ENCODE measurements around the gene KLHL7.

KLHL7 gene

DNA sequence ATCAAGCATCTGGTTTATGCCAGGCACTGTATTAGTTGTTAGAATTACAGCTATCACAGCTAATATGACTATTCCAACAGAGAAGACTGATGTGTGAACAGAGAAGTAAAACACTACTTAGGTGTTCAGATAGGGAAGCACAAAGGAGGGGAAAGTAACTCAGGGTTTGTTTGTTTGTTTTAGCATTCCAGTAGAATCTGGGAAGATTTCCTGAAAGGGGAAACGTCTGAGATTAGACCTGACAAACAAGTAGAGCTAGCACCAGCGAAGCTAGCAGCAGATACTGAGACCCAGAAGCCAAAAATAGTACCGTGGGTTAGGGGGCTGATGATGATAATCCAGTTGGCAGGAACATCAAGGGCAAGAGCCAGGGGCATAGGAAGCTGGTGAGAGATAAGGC is 28.8 kb upstream of the KLHL7 start:
- DNase-seq: no peak
- TF ChIP-seq, protein P1, sequence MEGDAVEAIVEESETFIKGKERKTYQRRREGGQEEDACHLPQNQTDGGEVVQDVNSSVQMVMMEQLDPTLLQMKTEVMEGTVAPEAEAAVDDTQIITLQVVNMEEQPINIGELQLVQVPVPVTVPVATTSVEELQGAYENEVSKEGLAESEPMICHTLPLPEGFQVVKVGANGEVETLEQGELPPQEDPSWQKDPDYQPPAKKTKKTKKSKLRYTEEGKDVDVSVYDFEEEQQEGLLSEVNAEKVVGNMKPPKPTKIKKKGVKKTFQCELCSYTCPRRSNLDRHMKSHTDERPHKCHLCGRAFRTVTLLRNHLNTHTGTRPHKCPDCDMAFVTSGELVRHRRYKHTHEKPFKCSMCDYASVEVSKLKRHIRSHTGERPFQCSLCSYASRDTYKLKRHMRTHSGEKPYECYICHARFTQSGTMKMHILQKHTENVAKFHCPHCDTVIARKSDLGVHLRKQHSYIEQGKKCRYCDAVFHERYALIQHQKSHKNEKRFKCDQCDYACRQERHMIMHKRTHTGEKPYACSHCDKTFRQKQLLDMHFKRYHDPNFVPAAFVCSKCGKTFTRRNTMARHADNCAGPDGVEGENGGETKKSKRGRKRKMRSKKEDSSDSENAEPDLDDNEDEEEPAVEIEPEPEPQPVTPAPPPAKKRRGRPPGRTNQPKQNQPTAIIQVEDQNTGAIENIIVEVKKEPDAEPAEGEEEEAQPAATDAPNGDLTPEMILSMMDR (IDR thresholded peaks at IDR 0.05; ENCODE audit: low read depth, low read length): no peak
- Histone ChIP-seq H3K27me3 (peaks cover 14% of the 10 kb centered on the region), H3K36me3 (no peaks in the 10 kb centered on the region), H3K4me1 (no peaks in the 10 kb centered on the region), H3K4me3 (ENCODE audit: low read depth, low read length) (no peak overlapping the region), H3K9me3 (no peaks in the 10 kb centered on the region)

DNA sequence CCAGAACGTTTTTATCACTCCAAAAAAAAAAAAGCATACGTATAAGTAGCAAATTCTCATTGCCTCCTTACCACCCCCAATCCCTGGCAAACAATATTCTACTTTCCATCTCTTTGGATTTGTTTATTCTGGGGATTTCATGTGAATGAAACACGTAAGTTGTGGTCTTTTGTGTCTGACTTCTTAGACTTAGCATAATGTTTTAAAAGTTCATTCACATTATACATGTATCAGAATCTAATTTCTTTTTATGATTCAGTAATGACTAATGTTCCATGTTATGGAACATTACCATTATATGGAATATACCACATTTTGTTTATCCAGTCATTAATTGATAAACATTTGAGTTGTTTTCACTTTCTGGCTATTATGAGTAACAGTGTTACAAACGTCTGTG is 12.5 kb upstream of the KLHL7 start:
- TF ChIP-seq, protein P1 (IDR thresholded peaks at IDR 0.05; ENCODE audit: low read depth, low read length): no peak
- DNase-seq: no peak

DNA sequence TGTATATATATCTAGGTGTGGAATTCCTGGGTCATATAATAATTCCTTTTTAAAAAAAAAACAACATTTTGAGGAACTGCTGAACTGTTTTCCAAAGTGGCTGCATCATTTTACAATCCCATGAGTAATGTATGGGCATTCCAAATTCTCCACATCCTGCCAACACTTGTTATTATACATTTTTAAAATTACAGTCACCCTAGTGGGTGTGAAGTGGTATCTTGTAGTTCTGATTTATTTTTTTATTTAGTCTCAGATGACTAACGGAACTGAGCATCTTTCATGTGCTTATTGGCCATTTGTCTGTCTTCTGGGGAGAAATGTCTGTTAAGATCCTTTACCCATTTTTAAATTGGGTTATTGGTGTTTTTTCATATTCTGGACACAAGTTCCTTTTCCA is 12.0 kb upstream of the KLHL7 start:
- Histone ChIP-seq H3K4me1 (no peaks in the 10 kb centered on the region), H3K9me3 (no peaks in the 10 kb centered on the region), H3K27me3 (peaks cover 31% of the 10 kb centered on the region), H3K4me3 (ENCODE audit: low read depth, low read length) (no peak overlapping the region), H3K36me3 (no peaks in the 10 kb centered on the region)
- TF ChIP-seq, protein P1 (IDR thresholded peaks at IDR 0.05; ENCODE audit: low read depth, low read length): no peak
- no peak for DNase-seq

More for the DNA sequence above, 12.5 kb upstream of the KLHL7 start:
- Histone ChIP-seq H3K27me3 (peaks cover 35% of the 10 kb centered on the region), H3K9me3 (no peaks in the 10 kb centered on the region), H3K4me1 (no peaks in the 10 kb centered on the region), H3K4me3 (ENCODE audit: low read depth, low read length) (no peak overlapping the region), H3K36me3 (no peaks in the 10 kb centered on the region)

DNA sequence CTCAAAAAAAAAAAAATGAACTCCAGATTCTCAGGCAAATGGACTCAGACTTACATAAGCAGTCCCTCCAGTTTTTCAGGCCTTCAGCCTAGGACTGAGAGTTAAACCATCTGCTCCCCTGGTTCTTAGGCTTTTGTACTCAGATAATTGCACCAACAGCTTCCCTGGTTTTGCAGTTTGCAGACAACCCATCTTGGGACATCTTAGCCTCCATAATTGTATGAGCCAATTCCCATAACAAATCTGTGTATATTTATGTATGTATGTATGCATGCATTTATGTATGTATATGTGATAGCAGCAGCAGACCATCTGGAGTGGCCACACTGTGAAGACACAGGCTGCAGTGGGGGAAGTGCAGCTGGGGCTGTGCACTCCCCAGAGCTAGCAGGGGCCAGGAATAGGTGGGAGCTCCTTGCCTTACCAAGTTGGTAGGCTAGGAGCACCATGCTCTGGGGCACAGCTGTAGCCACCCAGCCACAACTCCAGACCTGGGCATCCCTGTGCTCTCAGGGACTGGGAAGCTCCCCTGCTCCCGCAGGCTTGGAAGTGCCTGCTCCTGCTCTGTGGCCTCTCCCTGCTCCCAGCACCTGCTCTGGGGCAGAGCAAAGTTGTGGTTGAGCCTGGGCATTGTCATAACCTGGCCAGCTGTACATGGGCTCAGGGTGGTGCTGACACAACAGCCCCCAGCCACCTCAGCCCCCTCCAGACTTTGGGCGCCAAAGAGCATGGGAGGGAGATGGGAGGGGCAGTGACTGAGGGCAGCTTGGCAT is 8.9 kb upstream of the KLHL7 start:
- TF ChIP-seq, protein P1 (IDR thresholded peaks at IDR 0.05; ENCODE audit: low read depth, low read length): no peak
- Histone ChIP-seq H3K36me3 (no peaks in the 10 kb centered on the region), H3K4me1 (no peaks in the 10 kb centered on the region), H3K27me3 (peaks cover 14% of the 10 kb centered on the region), H3K9me3 (no peaks in the 10 kb centered on the region), H3K4me3 (ENCODE audit: low read depth, low read length) (no peak overlapping the region)
- DNase-seq: no peak

DNA sequence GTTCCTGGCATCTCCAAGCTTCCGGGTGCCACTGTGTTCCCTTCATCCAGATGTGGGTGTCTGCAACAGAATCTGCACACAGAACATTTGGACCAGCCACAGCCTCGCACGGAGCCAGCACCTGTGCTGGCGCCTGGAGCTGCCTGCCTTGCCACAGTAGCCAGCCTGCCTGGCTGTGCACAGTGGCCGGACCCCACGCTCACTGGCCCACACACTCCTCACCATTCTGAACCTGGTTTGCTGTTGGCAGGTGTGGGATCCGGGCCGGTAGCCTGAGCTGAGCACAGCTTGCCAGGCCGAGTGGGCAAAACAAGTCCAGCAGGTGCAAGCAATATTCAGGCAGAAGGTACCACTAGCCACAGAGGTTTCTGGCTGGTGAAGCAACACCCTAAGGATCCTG is 7.6 kb upstream of the KLHL7 start:
- Histone ChIP-seq H3K27me3 (peaks cover 6% of the 10 kb centered on the region), H3K36me3 (no peaks in the 10 kb centered on the region), H3K9me3 (no peaks in the 10 kb centered on the region; the same call in 1 of the 2 replicates), H3K4me1 (no peaks in the 10 kb centered on the region), H3K4me3 (ENCODE audit: low read depth, low read length) (no peak overlapping the region)
- no peak for DNase-seq
- TF ChIP-seq, protein P1 (IDR thresholded peaks at IDR 0.05; ENCODE audit: low read depth, low read length): no peak

DNA sequence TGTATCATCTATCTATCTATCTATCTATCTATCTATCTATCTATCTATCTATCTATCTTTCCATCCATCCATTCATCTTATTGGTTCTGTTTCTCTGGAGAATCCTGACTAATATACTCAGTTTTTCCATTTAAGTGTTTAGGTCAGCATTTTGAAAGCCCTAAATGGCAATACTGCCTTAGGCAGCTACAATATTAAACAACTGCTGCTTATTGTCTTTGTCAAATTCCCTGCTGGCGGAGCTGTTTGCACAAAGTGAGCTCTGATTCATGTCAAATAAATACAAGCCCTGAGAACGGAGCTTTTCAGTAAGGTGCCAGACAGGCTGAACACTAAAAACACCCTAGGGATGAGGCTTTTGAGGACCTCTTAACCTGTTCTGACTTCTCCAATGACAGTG is 7.1 kb upstream of the KLHL7 start:
- no peaks in the 10 kb centered on the region; the same call in 1 of the 2 replicates for H3K9me3 ChIP-seq
- TF ChIP-seq, protein P1 (IDR thresholded peaks at IDR 0.05; ENCODE audit: low read depth, low read length): no peak
- no peak overlapping the region for H3K4me3 ChIP-seq (ENCODE audit: low read depth, low read length)
- H3K27me3 ChIP-seq: peaks cover 6% of the 10 kb centered on the region
- H3K4me1 ChIP-seq: no peaks in the 10 kb centered on the region
- H3K36me3 ChIP-seq: no peaks in the 10 kb centered on the region
- DNase-seq: no peak
